Measurements from ENCODE around the gene OR8D1.

The OR8D1 gene

DNA sequence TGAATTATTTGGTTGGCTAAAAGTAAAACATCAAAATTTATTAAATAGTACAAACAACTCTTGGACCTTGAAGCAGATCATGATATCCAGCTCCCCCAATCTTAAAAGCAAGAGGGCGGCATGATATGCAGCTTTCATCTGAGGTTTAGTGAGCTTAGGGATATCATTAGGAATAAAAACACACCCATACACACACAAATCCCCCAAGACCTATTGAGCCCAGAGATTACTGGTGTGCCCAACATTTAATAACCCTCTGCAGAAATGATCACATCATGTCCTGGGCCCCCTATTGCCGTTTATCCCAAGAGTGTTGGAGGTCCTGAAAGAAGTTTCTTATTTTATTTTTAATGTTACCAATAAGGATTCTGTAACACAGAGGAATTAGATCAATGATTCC lies at the start of gene OR8D1:
Gene OR8D1 (minus strand): TSS at position 101 of the 400 bp plus-strand sequence. CDS start 3,183 bp downstream, outside the sequence.
- no peak for DNase-seq

DNA sequence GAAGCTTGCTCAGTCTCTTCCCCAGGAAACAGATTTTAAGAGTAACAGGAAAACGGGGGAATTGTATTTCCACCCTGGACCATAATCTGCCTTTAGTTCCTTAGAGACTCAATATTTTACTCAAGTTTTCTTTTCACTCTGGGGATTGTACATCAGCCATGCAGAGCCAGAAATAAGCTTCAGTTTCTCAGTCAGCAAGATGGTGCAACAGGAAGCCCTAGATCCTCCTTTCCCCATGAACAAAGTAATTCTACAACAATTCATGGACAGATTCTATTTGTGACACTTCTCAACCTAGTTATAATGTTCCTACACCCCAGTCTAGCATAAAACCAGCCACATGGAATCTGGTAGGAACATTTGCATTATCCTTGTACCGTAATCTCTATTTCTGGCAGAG lies 45.8 kb upstream of the OR8D1 start:
- DNase-seq: no peak

DNA sequence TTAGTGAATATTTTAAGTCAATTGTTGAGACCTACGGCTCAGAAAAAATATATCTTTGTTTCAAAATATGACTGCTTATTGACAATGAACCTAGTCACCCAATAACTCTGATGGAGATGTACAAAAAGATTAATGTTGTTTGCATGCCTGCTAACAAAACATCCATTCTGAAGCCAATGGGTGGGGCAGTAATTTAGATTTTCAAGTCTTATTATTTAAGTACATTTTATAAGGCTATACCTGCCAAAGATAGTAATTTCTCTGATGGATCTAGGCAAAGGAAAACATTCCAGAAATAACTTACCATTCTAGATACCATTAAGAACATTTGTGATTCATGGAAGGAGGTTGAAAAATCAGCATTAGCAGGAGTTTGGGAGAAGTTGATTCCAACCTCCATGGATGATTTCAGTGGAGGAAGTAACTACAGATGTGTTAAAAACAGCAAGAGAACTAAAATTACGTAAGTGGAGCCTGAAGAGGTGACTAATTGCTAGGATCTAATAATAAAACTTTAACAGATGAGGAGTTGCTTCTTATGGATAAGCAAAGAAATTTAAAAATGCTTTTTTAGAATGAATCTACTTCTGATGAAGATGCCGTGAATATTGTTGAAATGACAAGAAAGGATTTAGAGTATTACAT lies 32.7 kb upstream of the OR8D1 start:
- DNase-seq: no peak

DNA sequence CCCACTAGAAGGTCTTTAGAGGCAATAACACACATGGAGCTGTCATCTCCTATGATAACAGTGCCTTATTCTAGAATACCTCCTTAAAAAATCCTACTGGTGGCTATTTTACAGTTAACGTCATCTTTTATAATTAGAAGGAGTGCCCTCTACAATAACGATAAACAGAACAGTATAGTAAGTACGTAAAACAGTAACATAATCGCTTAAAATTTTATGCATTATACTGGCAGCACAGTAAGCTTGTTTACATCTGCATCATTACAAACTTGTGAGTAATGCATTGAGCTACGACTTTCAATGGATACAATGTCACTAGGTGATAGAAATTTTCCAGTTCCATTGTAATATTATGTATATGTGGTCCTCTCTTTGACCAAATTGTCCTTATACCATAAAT lies 30.6 kb upstream of the OR8D1 start:
- DNase-seq: no peak

DNA sequence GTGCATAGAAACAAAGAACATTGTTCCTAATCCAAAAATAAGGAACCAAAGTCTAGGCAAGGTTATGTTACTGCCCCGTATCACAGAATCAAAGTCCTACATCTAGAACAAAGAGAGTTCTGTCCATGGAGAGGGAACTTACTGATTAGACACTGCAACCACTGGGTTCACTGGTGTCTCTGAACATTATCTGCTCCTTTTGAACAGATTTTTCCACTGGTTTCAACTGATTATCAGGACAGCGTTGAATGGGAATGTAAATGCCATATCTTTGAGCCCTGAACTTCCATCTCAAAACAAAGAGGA lies 26.3 kb upstream of the OR8D1 start:
- DNase-seq: no peak

DNA sequence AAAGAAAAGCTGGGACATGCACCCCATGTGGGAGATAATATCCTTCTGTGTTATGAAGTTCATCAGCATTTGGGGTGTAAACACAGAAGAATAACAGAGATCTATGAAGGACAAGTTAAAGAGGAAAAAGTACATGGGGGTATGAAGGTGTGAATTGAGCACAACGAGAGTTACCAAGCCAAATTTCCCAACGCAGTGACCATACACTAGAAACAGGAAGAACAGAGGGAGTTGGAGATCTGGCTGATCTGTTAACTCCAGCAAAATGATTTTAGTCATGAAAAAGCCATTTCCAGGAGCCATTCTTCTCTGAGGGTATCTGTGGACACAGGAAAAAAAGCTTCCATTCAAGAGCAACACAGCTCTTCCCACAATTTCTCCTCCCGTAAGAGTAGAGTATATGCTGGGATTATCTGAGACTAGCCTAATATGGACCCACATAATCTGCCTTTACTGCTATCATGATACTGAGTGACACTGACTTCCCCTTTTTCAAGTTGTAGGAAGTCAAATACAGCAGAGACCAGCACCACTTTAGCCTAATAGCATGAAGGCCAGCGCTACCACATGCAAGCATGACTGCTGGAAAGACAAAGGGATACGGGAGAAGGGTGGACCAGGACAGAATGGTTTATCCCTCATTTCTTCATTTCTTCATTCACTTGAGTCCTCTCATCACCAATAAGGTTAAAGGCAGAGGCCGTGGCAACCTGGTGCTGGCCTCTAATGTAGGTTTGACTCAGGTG lies 25.8 kb upstream of the OR8D1 start:
- DNase-seq: no peak

DNA sequence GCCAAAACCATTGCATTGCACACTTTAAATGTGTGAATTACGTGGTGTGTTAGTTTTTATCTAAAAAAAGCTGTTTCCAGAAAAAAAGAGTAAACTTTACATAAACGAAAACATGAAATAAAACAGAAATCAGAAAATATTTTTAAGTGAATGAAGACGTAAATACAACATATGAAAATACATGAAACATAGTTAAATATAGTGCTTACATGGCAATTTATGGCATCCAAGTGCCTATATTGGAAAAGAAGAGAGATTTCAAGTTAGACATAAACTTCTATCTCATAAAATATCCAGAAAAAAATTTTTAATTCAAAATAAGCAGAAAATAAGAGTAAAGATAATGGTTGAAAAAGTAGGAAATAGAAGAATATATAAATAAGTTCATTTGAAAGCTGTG lies 18.1 kb upstream of the OR8D1 start:
- no peak for DNase-seq

DNA sequence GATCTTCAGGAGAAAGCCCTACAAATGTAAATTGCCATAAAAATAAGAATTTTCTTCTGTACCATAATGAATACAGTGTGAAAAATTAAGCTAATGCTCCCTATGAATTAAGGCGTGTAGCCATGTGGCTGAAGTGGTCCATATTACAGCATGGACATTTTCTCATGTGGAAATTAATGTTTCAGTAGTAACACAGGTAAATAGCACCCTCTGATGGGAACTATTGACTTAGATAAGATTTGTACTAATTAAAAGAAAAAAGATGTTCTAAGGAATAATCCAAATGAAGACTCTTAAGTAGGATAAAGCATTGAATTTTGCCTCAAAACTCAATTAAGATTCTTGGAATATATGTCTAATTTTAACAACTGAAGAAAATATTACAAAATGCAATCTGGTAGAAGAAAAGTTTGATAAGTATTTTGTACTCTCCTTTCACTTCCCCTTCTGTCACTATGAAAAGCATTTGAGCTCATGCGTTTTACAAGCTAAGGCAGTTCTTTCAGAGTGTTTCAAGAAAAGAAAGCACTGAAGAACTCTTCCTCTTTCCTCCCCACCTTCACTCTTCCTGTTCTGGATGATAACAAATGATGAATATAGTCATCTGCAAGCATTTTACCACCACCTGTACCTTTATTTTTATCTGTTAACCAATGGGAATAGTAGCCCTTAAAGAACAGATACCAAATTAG lies 16.2 kb upstream of the OR8D1 start:
- no peak for DNase-seq

DNA sequence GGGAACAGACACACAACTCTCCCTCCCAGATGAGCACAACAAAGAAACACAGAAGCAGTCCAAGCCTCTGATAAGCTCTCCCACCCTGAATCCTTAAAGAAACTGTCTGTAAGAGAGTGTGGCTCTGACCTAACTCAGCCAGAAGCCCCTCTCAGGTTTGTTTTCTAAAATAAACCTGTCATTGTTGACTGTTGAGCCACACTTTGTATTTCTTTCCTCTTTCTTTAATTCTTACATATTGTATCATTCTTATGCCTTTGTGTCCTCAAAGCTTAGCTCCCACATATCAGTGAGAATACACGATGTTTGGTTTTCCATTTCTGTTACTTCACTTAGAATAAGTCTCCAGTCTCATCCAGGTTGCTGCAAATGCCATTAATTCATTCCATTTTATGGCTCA lies 14.0 kb upstream of the OR8D1 start:
- no peak for DNase-seq

DNA sequence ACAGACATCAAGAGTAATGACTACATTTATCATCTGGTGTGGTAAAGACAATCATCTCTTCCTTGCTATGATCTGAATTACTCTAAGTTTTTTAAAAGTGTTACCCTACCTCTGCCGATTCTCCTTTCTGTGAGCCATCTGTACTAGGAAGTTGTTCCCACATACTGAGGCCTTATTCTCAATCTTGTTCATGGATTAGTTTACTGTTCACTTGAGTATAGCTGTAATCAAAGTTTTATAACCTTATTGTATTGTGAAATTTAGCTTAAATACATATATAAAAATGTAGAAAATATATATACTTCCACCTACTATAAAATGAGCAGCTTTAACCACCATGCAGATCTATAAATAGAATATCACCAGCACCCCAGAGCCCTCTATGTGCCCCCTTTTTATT lies 8.6 kb upstream of the OR8D1 start:
- DNase-seq: no peak

DNA sequence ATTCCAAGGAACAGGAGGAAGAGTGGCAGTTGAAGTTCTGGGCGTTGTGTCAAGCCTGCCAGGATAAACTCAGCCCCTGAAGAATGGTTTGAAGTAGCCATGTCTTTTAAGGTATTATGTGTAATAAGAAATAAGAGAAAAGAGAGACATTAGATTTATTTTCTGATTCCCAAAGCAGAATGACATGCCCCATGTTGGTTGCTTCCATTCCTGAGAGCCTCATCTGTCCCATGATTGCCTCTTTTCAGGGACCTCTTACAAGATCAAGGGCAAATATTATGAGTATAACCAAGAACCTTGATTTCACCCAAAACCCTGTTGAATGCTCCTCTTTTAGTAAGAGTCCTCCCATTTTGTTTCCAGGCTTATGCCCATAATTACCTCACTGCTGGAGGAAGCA lies 6.3 kb upstream of the OR8D1 start, which contains the start of gene OR8D2:
Gene OR8D2 (minus strand): TSS at position 101 of the 400 bp plus-strand sequence. CDS start 0 bp downstream, at position 101.
- no peak for DNase-seq

DNA sequence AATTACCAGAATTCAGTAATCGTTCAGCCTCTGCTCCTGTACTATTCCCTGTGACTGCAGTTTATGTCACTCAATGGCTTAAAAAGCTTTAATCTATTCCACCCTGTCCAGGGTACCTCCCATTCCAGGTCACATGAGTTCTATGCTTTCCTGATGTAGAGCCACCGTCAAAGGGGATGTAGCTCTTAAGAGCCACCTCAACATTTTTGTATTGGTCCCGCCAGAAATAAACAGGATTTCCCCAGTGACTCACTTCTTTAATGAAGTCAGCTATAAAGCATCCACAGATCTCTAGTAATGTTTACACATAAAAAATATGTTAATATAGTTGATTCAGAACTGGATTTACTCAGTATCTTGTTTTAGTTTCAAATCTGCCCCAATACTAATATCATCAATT lies 1.3 kb upstream of the OR8D1 start:
- no peak for DNase-seq

DNA sequence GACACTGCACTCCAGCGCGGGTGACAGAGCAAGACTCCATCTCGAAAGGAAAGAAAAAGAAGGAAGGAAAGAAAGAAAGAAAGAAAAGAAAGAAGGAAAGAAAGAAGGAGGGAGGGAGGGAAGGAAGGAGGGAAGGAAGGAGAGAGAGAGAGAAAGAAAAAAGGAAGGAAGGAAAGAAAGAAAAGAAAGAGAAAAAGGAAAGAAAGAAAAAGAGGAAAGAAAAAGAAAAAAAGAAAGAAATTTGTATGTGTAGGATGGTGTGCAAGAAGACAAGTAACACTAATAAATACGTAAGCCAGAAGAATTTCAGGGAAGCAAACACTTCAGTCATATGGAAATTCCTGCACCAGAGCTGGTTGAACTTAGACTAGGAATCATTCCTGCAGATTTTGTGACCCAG lies 618 bp downstream of the OR8D1 start:
- DNase-seq: no peak

DNA sequence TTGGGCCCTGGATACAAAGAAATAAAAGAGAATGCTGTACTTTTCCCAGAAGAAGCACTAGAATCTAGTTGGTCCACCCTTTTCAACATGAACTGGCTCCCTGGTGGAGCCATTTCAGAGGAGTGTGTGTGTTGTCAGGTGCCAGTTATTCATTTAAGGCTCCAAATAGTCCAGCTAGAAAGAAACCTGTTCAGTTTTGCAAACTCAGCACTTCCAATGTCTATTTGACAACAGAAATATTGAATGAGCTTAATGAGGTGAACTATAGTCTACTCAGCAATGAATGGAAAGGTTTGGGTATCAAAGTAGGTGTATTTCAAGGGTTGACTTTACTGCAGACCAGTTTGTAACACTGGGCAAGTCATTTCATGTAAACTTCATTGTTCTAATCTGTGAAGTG lies 2.1 kb downstream of the OR8D1 start:
- no peak for DNase-seq

DNA sequence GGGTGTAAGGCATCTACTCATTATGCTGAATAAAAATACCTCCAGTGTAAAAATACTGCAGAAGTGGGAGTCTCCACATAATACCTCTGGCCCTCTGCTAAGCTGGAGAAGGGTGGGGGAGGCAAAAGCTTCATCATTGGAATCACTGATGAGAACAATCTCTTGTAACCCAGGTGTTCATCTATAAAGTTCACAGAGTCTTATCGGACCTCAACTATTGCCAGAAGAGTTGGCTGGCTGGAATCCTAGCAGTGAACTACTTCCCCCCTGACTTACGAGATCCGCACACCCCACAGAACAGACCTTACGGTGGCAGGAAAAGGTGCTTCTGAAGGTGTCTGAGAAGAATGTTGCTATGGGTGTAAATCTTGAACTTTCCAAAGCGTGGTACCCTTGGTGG lies 2.5 kb downstream of the OR8D1 start:
- no peak for DNase-seq

DNA sequence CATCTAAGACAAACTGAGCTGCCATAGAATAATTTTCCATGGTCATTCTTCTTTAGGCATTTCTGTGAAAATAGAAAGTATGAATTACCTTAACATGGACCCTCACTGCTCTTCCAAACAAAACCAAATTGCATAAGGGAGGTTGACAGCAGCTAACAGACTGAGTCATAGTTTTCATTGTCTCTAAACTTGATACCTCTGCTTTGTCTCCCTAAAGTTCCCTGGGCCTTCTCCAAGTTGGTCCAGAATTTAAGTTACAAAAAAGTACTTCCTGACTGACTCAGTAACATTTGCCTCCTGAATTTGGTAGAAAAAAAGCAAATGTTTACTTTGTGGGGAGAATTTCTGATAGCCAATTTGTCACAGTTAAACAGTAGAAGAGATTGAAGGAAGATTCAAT lies 3.0 kb downstream of the OR8D1 start:
- DNase-seq: no peak

DNA sequence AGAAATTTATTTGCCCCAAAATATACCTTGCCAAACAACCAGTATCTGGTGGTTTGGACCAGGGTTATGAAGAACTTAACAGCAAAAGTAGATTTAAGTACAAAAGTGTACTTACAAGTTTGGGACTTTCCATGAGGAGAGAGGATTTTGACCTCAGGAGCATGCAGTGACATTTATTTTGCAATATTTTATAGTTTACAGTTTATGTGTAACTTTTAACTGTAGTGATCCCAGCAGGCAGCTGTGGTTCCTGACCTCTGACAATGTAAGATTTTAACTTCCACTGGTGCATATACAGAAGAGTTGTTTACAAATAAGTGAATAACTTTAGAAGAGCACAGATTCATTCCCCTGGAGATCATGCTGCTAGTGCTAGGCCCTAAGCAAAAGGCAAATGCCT lies 6.7 kb downstream of the OR8D1 start:
- no peak for DNase-seq

DNA sequence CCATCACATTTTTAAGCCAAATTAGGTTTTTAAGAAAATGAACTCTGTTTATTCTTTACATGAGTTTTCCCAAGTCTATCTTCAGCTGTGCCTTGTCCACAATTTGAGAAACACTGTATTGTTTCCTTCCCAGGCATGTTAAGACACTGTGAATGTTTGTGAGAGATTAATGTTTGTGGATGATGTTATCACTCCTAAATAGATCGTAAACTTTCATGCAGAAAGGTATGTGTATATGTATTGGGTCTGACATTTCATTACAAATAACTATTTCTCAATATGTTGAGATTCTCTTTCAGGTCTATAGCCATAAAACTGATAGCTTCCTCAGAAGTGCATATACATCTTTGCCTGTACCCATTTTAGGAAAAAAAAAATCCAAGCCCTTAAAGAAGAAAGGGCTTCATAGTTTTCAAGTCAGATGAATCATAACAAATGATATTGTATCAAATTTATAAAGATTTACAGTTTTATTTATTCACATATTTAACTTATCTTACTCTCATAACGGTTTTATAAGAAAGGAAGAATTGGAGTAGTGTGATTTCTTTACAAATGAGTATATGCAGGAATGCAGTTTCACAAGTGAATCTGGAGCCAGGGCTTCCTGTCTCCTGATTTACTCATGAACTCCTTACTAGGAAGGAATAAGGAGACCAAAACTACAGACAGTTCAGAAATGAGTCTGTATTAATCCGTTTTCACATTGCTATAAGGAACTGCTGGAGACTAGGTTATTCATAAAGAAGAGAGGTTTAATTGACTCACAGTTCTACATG lies 11.2 kb downstream of the OR8D1 start:
- DNase-seq: no peak

DNA sequence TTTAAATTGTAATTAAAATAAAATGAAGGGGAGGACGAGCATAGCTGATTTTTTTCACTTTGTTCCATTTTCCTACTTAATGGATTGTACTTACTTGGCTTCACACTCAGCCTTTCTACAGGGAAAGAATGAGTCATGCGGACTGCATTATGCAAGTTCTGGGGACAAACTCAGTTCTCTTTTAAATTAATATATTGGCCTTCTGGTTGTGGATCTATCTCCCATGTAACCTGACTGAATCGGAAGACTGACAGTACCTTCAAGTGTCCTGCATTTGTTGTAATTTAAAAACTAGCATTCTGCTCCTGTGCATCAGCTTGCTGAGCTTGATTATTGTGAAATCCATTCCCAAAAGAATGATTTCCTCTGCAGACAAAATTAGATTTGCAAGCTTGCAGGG lies 12.2 kb downstream of the OR8D1 start:
- no peak for DNase-seq

DNA sequence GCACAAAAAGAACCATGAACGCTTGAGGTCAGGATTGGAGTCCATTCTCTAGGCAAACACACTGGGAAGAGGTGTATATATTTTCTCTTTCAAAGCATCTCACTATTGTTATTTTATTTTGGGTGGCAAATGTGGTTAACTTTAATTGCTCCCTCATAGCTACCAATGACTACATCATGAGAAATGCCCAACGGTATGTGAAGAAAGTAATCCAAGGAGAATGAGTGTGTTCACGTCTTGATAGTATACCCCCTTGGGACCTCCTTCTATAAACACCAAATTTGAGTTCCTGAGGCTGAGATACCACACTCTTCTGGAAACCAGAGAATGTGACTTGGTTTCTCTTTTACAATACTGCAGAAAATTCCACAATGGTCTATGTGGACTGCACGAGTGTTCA lies 15.8 kb downstream of the OR8D1 start:
- no peak for DNase-seq

DNA sequence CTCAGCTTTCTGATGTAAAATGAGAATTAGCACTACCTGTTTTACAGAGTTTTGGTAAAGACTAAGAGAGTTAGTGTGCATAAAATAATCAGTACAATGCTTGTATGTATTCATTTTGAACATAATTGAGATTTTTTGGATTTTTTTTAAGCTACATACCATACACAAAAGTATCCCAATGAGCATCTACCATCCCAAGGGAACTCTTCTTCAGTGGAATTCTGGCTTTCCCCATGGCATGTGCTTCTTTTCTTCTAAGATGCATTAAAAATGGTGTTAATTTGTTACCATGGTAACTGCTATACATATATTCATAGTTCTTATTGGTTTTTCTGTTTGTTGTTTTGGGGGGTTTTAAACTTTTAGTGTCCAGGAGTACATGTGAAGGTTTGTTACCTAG lies 17.7 kb downstream of the OR8D1 start:
- no peak for DNase-seq

DNA sequence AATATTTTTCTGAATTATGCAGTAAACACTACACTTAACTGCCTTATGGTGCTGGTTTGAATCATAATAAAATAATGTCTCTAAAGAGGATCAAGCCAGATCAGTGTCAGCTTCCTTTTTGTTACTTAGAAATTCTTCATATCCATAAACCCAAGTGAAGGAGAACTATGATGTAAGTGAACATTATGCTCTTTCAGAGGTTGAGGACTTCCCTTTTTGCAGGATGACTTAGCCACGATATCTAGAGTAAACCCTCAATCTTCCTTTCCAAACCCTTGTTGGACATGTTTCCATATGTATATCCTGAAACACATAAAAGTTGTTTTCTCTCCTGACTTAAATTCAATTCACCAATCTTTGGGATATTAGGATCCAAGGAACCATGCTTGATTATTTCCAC lies 19.1 kb downstream of the OR8D1 start:
- DNase-seq: no peak

DNA sequence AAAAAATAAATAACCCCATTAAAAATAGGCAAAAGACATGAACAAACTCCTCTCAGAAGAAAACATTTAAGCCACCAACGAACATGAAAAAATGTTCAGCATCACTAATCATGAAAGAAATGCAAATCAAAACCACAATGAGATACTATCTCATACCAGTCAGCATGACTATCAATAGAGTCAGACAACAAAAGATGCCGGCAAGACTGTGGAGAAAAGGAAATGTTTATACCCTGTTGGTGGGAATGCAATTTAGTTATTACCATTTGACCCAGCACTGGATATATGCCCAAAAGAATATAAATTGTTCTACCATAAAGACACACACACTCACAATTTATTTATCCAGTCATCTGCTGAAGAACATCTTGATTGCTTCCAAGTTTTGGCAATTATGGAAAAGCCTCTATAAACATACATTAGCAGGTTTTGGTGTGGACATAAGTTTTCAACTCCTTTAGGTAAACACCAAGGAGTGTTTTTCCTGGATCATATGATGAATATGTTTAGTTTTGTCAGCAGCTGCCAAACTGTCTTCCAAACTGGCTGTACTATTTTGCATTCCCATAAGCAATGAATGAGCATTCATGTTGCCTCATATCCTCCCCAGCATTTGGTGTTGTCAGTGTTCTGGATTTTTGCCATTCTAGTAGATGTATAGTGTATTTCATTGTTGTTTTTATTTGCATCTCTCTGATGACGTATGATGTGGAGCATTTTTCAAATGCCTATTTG lies 28.0 kb downstream of the OR8D1 start:
- DNase-seq: no peak
